SU-DHL-6 (cell line): Measurements from ENCODE around the gene CERK.

Experiments
- H2AFZ ChIP-seq: fragments of 200-600 bp; sonication (generic); 2 replicates; pipeline ENCODE4 v1.6.1; 2014; ENCODE audit warnings: low read depth, mild to moderate bottlenecking, moderate library complexity, mixed read lengths, antibody characterized with exemption, low read length; ENCODE audit not compliant: severe bottlenecking
- H3F3A ChIP-seq: fragments of 200-600 bp; shearing (Covaris generic); 2 replicates; pipeline ENCODE4 v1.6.0; 2016; ENCODE audit warnings: antibody characterized with exemption, mild to moderate bottlenecking; ENCODE audit not compliant: insufficient read depth
- H3K27ac ChIP-seq: fragments of 200-600 bp; sonication (generic); 2 replicates; pipeline ENCODE4 v1.5.1; 2016; ENCODE audit warnings: low read depth, mild to moderate bottlenecking, low read length, moderate library complexity, mixed read lengths
- H3K27me3 ChIP-seq: fragments of 200-600 bp; sonication (generic), shearing (Covaris generic); 2 replicates; pipeline ENCODE4 v1.6.0; 2014; ENCODE audit warnings: mild to moderate bottlenecking, low read length
- H3K36me3 ChIP-seq: fragments of 200-600 bp; sonication (generic); 2 replicates; pipeline ENCODE4 v1.6.1; 2014; ENCODE audit warnings: mild to moderate bottlenecking, low read length, mixed read lengths
- H3K4me2 ChIP-seq: fragments of 300-600, 200-600 bp; shearing (Covaris generic), sonication (generic); 2 replicates; pipeline ENCODE4 v1.6.0; 2014; ENCODE audit warnings: low read length, low read depth, mild to moderate bottlenecking; ENCODE audit not compliant: poor library complexity, severe bottlenecking
- H3K4me3 ChIP-seq: fragments of 200-600 bp; sonication (generic); 2 replicates; pipeline ENCODE4 v1.5.1; 2014; ENCODE audit warnings: antibody characterized with exemption, low read length, mild to moderate bottlenecking, mixed read lengths; ENCODE audit not compliant: insufficient read depth, poor library complexity, severe bottlenecking
- H3K79me2 ChIP-seq: fragments of 200-600 bp; sonication (generic); 2 replicates; pipeline ENCODE4 v1.6.1; 2014; ENCODE audit warnings: mild to moderate bottlenecking, low read length, moderate library complexity; ENCODE audit not compliant: insufficient read depth
- H3K9ac ChIP-seq: fragments of 200-600 bp; sonication (generic); 2 replicates; pipeline ENCODE4 v1.7.0; 2014; ENCODE audit warnings: mild to moderate bottlenecking, low read length
- H3K9me2 ChIP-seq: fragments of 200-600 bp; sonication (generic); replicated peaks from 2 replicates; pipeline ENCODE4 v1.6.1; 2014; ENCODE audit warnings: low read length; ENCODE audit not compliant: insufficient read depth
- H3K9me3 ChIP-seq: fragments of 200-600 bp; sonication (generic); 2 replicates; pipeline ENCODE4 v1.6.1; 2014; ENCODE audit warnings: low read length, mixed read lengths; ENCODE audit not compliant: insufficient read depth
- H4K20me1 ChIP-seq: fragments of 200-600 bp; sonication (generic); 2 replicates; pipeline ENCODE4 v1.6.1; 2014; ENCODE audit warnings: low read depth, mild to moderate bottlenecking, antibody characterized with exemption, low read length, moderate library complexity, mixed read lengths
- EZH2phosphoT487 ChIP-seq: fragments of 200-600 bp; sonication (generic), shearing (Covaris generic); conservative IDR thresholded peaks from 2 replicates; pipeline ENCODE4 v1.6.1; 2018; ENCODE audit warnings: mild to moderate bottlenecking, antibody characterized with exemption, low read length, moderate library complexity, mixed read lengths
- TF ChIP-seq, protein P1 (sequence below): fragments of 200-600 bp; sonication (generic); IDR thresholded peaks from one replicate; pipeline ENCODE4 v1.5.1; 2017; ENCODE audit warnings: antibody characterized with exemption, mild to moderate bottlenecking, low read length, moderate library complexity; ENCODE audit not compliant: insufficient read depth, poor library complexity, severe bottlenecking

Gene CERK

DNA sequence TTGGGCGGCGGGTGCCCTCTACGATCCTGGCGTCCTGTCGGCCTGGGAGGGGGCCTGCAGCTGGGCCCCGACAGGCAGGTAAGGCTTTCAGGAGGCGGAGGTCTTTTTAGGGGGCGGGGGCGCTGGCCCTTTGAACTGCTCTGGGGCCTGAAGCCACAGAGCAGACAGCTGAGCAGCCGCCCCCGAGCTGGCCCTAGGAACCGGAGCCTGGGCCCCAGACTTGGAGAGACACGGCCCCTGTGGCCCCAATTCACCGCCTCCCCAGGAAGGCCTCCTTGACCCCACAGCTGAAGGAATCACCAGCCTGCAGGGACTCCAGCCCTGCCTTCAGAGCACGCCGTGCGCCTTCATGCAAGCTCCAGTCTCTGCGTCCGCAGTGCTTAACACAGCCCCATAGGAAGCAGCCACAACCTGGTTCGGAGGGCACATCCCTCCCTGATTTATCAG, 618 bp upstream of the CERK start:
- no peaks in the 10 kb centered on the region for H3F3A ChIP-seq
- no peaks in the 10 kb centered on the region for H3K27me3 ChIP-seq
- peak overlapping the region; percentile 90 for H2AFZ ChIP-seq
- H3K36me3 ChIP-seq = no peaks in the 10 kb centered on the region
- no peaks in the 10 kb centered on the region for H3K9me2 ChIP-seq
- peak overlapping the region; percentile 72 for H3K4me2 ChIP-seq
- H4K20me1 ChIP-seq = no peaks in the 10 kb centered on the region; the same call in 1 of the 2 replicates
- no peaks in the 10 kb centered on the region for H3K9me3 ChIP-seq
- H3K79me2 ChIP-seq = peaks cover 18% of the 10 kb centered on the region; the same call in 1 of the 2 replicates
- peak overlapping the region; percentile 63 for H3K9ac ChIP-seq
- H3K27ac ChIP-seq = peak overlapping the region; percentile 21
- peak overlapping the region; percentile 58 for H3K4me3 ChIP-seq
- TF ChIP-seq, protein P1, sequence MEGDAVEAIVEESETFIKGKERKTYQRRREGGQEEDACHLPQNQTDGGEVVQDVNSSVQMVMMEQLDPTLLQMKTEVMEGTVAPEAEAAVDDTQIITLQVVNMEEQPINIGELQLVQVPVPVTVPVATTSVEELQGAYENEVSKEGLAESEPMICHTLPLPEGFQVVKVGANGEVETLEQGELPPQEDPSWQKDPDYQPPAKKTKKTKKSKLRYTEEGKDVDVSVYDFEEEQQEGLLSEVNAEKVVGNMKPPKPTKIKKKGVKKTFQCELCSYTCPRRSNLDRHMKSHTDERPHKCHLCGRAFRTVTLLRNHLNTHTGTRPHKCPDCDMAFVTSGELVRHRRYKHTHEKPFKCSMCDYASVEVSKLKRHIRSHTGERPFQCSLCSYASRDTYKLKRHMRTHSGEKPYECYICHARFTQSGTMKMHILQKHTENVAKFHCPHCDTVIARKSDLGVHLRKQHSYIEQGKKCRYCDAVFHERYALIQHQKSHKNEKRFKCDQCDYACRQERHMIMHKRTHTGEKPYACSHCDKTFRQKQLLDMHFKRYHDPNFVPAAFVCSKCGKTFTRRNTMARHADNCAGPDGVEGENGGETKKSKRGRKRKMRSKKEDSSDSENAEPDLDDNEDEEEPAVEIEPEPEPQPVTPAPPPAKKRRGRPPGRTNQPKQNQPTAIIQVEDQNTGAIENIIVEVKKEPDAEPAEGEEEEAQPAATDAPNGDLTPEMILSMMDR = no peak
- TF ChIP-seq EZH2phosphoT487 = no peak

DNA sequence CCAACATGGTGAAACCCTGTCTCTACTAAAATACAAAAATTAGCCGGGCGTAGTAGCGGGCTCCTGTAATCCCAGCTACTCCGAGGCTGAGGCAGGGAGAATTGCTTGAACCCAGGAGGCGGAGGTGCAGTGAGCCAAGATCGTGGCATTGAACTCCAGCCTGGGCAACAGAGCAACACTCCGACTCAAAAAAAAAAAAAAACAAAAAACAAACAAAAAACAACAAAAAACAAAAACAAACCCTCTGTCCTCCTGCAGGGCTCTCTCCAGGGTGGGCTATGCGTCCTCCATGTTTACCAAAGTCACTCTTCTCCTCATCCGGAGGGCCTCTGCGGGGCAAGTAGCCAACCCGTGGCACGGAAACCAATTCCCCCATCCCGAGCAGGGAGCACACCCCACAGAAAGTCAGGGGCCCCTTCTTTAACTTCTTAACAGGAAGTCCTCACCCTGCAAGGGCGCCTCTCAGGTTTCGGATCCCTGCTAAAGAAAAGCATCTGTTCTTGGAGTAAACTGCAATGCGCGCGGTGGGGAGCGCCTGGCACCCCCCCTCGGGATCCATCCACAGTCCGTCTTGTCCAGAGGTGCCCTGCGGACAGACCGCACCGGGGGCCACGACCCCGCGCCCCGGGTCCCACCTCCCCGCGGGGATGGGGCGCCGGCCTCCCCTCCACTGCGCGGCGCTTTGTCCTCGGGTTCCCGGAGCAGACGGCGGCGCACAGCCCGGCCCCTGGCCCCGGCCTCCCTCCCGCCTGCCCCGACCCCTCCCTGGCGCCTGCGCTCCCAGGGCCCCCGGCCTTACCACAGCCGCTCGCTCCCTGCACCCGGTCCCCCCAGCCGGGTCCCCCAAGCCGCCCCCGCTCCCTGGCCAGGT, 712 bp downstream of the CERK start:
- H2AFZ ChIP-seq = no peak overlapping the region
- TF ChIP-seq, protein P1 = no peak
- no peak for TF ChIP-seq EZH2phosphoT487

DNA sequence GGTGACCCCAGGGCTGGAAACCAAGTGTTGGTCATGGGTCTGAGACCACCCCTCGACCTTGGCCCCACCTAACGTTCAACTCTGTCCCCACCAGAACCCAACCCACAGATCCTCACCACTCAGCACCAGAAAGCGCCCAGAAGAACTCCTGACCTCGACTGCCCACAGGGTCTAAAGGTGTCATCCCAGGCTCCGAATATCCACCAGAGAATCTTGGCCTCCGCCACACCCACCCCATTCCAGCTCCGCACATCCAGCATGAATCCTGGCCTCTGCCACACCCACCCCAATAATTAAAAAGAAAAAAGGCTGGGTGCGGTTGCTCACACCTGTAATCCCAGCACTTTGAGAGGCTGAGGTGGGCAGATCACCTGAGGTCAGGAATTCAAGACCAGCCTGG, 1.3 kb downstream of the CERK start:
- no peak overlapping the region for H3K27ac ChIP-seq
- no peaks in the 10 kb centered on the region for H3K9me2 ChIP-seq
- peaks cover 18% of the 10 kb centered on the region; the same call in 1 of the 2 replicates for H3K79me2 ChIP-seq
- H3K4me2 ChIP-seq = peak overlapping the region; percentile 72
- no peak overlapping the region for H2AFZ ChIP-seq
- no peaks in the 10 kb centered on the region for H3K9me3 ChIP-seq
- H3K4me3 ChIP-seq = peak overlapping the region; percentile 57
- no peaks in the 10 kb centered on the region for H3K27me3 ChIP-seq
- no peaks in the 10 kb centered on the region; the same call in 1 of the 2 replicates for H4K20me1 ChIP-seq
- peak overlapping the region; percentile 63; the same call in 1 of the 2 replicates for H3K9ac ChIP-seq
- H3K36me3 ChIP-seq = no peaks in the 10 kb centered on the region
- no peak for TF ChIP-seq EZH2phosphoT487
- TF ChIP-seq, protein P1 = no peak
- no peaks in the 10 kb centered on the region for H3F3A ChIP-seq

More for the DNA sequence above, 712 bp downstream of the CERK start:
- H3K4me3 ChIP-seq = peak overlapping the region; percentile 57
- no peaks in the 10 kb centered on the region; the same call in 1 of the 2 replicates for H4K20me1 ChIP-seq
- H3K79me2 ChIP-seq = peaks cover 18% of the 10 kb centered on the region; the same call in 1 of the 2 replicates
- peak overlapping the region; percentile 66 for H3K27ac ChIP-seq
- no peaks in the 10 kb centered on the region for H3K9me2 ChIP-seq
- no peaks in the 10 kb centered on the region for H3F3A ChIP-seq
- H3K27me3 ChIP-seq = no peaks in the 10 kb centered on the region
- H3K9me3 ChIP-seq = no peaks in the 10 kb centered on the region
- peak overlapping the region; percentile 72 for H3K4me2 ChIP-seq
- peak overlapping the region; percentile 63 for H3K9ac ChIP-seq
- H3K36me3 ChIP-seq = no peaks in the 10 kb centered on the region
